Measurements from ENCODE around the gene RNF20. TPM values are rescaled to one million over a fixed set of nuclear protein-coding genes. Genes with fewer than 3 reads are reported as not detected.

The RNF20 gene
- total and polyA plus RNA-seq, 2 donors (not counting 3 experiments of a cell fraction or from before 2014, with no cell fraction given) = 6.1 to 33.7 TPM

GRCh38 chr9:101572316-101572715 is 38.7 kb downstream of the RNF20 start:
- Histone ChIP-seq H3K9me3 (replicated peaks; ENCODE audit: control insufficient read depth, insufficient read depth, low read length) (no peaks in the 10 kb centered on the region), H3K4me3 (replicated peaks in 1 of 3; ENCODE audit: insufficient read depth in 1 of 3, low read depth in 1 of 3, low read length in 3 of 3) (no peak overlapping the region), H3K9ac (replicated peaks; ENCODE audit: extremely low read depth, insufficient read depth, low read length) (no peak overlapping the region), H2AFZ (ENCODE audit: low read depth, low read length) (no peak overlapping the region), H4K20me1 (replicated peaks; ENCODE audit: control insufficient read depth, extremely low read depth, insufficient read depth, low read length) (no peaks in the 10 kb centered on the region), H3K79me2 (ENCODE audit: control insufficient read depth, insufficient read depth, low read length) (no peaks in the 10 kb centered on the region), H3K36me3 (ENCODE audit: control insufficient read depth in 2 of 2, extremely low read depth in 1 of 2, insufficient read depth in 2 of 2, low read length in 2 of 2) (no peaks in the 10 kb centered on the region), H3K9me1 (replicated peaks; ENCODE audit: control insufficient read depth, extremely low read depth, insufficient read depth, low read length) (no peaks in the 10 kb centered on the region), H3K4me2 (ENCODE audit: insufficient read depth, low read length) (no peak overlapping the region), H3K27ac (ENCODE audit: insufficient read depth, low read depth, low read length) (no peak overlapping the region), H3K4me1 (ENCODE audit: control insufficient read depth, extremely low read depth, insufficient read depth, low read length) (no peaks in the 10 kb centered on the region), H3K27me3 (ENCODE audit: control insufficient read depth in 2 of 2, insufficient read depth in 2 of 2, low read length in 2 of 2) (no peaks in the 10 kb centered on the region)
- POLR2A ChIA-PET = no interaction called here
- BruUV-seq (replicated peaks) = no TSS peak
- dilution Hi-C loops (cut with MboI; ENCODE audit: extremely low pct_ligation_motif_present, low sequenced_read_pairs) = no loop called here
- DNase-seq (ENCODE audit: low read depth, low spot score) (no peak), FAIRE-seq (no peak)
- TF ChIP-seq EZH2 (IDR thresholded peaks at IDR 0.05; ENCODE audit: borderline replicate concordance, low read depth, low read length, severe bottlenecking) (no peak), POLR2A (IDR thresholded peaks at IDR 0.05; ENCODE audit: low read depth, low read length) (no peak), GATA2 (IDR thresholded peaks at IDR 0.05; ENCODE audit: insufficient read depth, insufficient read length, low read depth, low read length) (no peak), FOS (IDR thresholded peaks at IDR 0.05; ENCODE audit: borderline replicate concordance, insufficient read depth, low read length) (no peak), CTCF (IDR thresholded peaks at IDR 0.05; ENCODE audit: extremely low read depth in 1 of 2, insufficient read depth in 1 of 2, low read depth in 1 of 2, low read length in 2 of 2) (no peak), MYC (IDR thresholded peaks at IDR 0.05; ENCODE audit: low read depth, low read length) (no peak), POLR2AphosphoS5 (IDR thresholded peaks at IDR 0.05; ENCODE audit: insufficient read depth, low read depth, low read length) (no peak), JUN (IDR thresholded peaks at IDR 0.05; ENCODE audit: borderline replicate concordance, insufficient read depth, insufficient read length, low read depth) (no peak)
- TF ChIP-seq, protein P1, sequence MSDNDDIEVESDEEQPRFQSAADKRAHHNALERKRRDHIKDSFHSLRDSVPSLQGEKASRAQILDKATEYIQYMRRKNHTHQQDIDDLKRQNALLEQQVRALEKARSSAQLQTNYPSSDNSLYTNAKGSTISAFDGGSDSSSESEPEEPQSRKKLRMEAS (IDR thresholded peaks at IDR 0.05; ENCODE audit: insufficient read depth, insufficient read length) = no peak
- CTCF ChIA-PET = no interaction called here
- intact Hi-C loops (cut with micrococcal nuclease) = no loop called here
